Skeletal muscle cell (primary cell): ENCODE data around the gene ATP6V0D1.

Experiments used
- DNase-seq: peaks from one replicate; pipeline ENCODE4 v3.0.0-alpha.2; 2010; ENCODE audit warnings: low read depth
- H3K4me3 ChIP-seq: 2 replicates; pipeline ENCODE4 v1.5.1; 2011; ENCODE audit warnings: low read depth, mild to moderate bottlenecking, control low read depth, low read length, moderate library complexity

ATP6V0D1 gene

DNA sequence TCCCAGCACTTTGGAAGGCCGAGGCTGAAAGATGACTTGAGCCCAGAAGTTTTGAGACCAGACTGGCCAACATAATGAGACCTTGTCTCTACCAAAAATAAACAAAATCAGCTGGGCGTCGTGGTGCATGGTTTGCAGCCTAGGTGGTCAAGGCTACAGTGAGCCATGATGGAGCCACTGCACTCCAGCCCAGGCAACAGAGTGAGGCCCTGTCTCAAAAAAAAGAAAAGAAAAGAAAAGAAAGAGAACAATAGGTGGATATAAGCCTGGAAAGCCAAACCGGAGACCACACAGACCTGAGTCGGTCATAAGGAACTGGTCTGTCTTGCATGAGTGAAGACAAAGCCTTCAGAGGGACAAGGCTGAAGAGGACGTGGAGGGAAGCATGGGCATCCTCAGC lies 14.4 kb downstream of the ATP6V0D1 start:
- DNase-seq = no peak
- H3K4me3 ChIP-seq = no peak overlapping the region

DNA sequence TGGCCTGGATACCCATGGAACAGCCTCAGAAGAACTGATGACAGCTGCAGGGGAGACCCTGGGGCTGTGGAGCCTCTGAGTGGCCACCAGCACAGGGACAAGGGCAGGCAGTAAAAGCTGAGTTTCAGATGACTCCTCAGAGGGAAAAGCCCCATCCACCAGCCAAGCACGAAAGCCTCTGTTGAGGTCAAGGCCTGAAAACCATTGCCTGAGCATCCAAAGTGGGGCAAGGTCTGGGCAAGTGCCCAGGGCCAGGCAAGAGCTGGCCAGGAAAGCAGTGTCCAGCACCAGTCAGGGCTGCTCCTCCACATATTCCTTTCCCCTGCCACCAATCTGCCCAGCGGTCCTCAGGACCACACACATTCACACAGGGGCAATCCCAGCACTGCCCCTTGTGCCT lies 16.4 kb downstream of the ATP6V0D1 start:
- no peak for DNase-seq
- H3K4me3 ChIP-seq = no peak overlapping the region

DNA sequence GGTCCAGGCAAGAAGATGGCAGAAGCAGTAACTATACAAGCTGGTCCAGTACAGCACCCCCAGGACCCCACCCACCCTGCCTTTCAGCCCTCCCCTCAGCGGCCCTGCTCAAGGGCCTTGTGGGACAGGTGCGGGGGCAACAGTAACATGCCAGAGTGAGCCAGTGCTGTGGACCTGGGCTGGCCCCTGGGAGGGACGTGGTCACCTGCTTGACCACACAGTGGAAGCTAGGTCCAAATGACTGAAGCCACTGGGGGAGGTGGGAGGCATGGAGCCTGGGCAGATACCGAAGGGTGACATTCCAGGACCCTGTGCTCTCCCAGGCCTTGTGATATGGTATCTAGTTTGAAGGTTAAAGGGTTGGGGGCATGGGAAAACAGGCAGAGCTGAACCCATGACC lies 17.3 kb downstream of the ATP6V0D1 start:
- DNase-seq = no peak
- H3K4me3 ChIP-seq = no peak overlapping the region

DNA sequence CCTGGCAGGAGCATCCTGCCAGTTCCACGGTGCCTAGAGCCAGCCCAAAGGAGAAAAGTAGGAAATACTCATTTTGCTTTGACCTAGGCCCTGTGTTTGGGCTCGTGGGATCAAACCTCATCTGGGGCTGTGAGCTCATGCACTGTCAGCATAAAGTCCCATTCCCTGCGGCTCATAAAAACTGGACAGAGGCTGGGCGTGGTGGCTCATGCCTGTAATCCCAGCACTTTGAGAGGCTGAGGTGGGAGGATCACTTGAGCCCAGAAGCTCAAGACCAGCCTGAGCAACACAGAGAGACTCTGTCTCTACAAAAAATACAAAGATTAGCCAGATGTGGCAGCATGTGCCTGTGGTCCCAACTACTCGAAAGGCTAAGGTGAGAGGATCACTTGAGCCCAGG lies 17.9 kb downstream of the ATP6V0D1 start:
- no peak for DNase-seq
- no peak overlapping the region for H3K4me3 ChIP-seq

DNA sequence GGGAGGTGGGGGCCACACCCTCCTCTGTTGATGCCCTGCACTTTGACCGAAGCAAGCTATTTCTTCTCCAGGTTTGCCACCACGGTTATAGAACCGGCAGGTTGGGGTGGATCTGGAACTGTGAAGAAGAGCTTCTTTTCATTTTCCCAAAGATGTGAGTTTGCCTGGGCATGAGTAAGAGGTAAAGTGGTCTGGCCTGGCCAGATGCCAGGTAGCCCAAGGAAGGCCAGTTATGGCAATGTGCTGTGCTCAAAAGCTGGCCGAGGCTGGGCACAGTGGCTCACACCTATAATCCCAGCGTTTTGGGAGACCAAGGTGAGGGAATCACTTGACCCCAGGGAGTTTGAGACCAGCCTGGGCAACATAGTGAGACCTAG lies 18.7 kb downstream of the ATP6V0D1 start:
- H3K4me3 ChIP-seq = no peak overlapping the region
- DNase-seq = no peak

DNA sequence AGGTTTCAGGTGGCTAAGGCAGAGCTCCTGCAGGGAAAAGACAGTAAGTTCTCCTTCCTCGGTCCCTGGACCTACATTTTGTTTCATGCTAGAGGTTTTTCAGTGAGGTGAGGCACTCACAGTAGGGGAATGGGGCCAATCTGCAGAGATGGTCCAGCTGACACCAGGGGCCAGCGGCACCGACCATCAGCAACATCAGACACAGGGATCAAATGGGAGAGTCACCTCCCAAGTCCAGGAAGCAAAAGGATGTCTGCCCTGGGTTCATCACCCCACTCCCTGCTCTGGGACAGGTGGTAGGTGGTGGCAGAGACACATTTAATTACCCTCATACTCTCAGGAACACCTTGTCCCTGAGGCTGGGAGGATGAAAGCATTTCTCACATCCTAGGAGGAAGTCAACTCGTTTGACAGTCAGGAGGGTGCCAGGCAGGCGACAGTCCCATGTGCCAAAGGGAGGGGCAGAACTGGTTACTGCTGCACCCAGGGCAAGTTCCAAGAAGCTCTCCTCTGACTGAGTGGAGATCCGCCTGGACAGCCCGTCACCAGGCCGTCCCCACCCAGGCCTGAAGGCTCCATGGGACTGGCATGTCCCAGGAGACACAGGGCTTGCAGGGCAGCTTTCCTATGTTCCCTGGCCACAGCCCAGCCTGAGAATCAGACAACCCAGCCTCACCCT lies 19.2 kb downstream of the ATP6V0D1 start:
- DNase-seq = no peak
- no peak overlapping the region for H3K4me3 ChIP-seq

DNA sequence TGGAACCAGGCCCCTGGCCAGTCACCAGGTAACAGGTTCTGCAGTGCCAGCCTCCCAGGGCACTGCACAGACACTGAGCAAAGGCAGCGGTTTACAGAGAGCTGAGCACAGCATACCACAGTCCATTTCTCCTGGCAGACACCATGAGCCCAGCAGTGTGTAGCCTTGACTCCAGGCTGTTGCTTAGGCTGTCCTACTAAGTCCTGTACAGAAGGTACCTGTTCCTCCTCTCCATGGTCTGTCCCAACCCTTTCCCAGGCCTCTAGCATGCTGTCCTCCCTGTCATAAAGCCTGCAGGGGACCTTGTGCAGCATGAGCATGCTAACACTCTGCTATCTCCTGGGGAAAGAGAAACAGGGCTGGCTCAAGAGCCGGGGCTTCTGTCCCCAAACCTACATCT lies 20.0 kb downstream of the ATP6V0D1 start:
- H3K4me3 ChIP-seq = no peak overlapping the region
- DNase-seq = no peak

DNA sequence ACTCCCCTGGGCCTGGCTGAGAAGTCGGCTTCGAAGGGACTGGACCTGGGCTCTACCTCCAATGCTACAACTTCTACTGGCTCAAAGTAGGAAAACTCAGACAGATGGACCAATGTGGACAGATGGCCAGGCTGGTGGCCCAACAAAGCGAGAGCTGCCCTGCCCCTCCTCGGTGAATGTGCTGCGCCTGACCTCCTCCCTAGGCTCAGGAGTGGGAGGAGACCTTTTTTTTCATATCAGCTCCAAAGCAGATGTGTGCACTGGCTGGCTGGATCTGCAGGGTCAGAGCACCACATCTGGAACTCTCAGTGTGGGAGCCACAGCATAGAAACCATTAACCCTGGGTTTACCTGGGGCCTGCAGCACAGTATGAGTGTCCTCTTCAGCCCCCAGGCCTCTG lies 20.8 kb downstream of the ATP6V0D1 start:
- H3K4me3 ChIP-seq = no peak overlapping the region
- no peak for DNase-seq

DNA sequence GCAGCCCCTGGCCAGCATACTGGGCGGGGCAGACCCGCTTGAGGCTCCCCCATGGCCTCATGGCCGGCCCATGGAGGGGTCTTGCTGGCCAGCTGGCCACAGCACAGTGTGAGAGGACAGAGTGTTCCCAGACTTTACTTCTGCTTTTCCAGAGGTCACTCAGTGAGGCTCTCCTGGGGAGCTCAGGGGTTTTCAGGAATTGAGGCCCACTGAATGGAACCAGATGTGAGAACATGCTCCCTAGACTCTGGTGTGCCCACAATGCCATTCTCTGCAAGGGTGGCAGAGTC lies 21.2 kb downstream of the ATP6V0D1 start:
- H3K4me3 ChIP-seq = no peak overlapping the region
- DNase-seq = no peak

DNA sequence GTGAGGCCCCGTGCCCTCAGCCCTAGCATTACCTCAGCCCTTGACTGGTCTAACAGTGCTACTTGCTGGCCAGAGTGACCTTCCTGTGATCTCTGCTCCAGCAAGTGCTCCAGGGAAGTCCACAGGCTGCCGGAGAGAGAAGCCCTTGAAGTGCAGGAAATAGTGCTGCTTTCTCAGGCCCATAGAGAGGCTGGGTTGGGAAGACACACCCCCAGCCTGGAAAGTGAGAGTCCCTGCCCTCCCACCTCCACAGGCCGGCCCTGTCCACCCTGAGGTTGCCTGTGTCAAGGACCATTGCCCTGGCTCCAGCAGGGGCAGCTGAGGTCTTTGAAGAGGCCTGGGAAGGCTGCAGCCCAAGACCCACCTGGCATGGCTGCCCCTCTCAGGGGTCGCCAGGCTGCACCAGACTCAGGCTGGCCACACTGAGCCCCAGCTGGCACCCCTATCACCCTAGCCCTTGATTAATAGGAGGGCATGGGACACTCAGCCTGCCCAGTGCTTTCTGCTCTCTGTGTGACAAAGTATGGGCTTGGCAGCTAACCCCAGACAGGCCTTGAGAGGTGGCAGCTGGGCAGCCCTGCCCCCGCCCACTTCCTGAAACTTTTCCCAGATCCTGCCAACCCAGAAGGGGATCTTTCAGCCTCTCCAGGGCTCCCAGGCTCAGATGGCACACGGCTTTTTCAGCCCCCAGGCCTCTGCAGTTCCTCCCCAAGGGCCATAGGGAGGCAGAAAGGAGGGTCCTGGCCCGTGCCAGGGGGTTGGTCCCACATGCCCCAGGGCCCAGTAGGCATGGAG lies 21.7 kb downstream of the ATP6V0D1 start:
- no peak overlapping the region for H3K4me3 ChIP-seq
- no peak for DNase-seq

DNA sequence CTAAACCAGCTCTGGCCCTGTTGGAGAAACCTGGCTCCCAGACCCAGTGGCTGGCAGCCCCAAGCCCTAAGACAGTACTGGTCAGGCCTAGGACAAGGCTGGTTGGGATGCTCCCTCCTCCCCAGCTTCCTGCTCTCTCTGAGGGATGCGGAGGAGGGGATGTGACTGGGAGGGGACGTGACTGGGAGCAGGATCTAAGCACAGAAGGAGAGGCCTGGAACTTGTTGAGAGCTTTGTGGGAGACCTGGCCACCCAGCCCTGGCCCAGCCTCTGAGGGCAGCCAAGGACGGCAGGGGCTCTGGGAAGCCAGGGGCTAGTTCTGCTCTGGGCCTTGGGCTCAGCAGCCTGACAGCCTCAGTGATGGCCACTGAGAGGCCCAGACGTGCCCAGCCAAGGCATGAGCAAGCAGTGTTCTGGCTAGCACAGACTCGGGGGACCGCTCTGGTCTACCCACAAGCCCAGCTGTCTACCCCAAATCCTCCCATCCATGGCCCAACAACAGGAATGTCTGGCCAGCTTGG lies 22.8 kb downstream of the ATP6V0D1 start:
- no peak for DNase-seq
- H3K4me3 ChIP-seq = no peak overlapping the region

DNA sequence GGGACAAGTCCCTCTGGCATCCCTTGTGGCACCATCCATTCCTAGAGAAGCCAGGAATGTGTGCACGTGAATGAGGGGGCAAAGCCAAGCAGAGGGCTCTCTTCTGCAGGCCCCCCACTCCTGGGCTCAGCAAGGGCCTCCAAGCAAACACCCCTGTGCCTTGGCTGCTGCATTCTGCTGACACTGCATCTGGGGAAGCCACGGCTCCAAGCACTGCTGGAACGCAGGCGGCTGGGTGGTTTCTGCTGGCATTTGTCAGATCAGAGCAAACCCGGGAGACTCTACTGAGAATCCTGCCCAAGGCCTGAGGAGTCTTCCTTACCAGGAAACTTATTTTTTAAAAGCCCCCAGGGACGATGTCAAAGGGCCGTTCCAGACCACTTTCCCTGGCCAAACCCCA lies 23.3 kb downstream of the ATP6V0D1 start:
- no peak for DNase-seq
- H3K4me3 ChIP-seq = no peak overlapping the region

DNA sequence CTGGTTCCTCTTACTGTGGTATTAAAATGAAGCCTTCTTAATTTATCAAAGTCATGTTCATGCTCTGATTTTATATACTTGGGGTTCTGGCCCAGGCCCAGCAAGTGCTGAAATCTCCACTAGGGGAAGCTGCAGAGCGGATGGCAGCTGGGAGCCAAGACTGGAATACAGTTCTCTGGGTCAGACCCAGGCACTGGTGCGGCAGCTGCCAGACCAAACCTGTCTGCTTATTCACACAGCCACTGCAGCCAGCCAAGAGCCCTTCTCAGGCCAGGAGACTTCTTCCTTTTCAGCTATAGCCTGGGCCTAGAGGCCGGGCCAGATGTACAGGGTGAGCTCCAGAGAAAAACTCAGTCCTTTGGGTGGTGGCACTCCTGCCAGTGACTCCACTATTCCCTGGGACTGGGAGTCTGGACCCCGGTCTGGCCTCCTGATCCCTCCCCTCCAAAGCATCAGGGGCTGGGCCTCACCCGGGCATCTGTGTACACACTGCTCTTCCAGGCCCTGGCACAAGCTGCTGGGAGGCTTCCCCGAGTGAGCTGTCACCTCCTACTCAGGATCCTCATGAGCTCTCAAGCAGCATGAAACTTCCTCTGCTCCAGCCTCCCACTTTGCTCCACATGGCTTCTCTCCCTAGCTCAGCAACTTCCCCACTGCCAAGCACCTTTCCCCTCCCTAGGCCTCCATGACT lies 24.4 kb downstream of the ATP6V0D1 start:
- H3K4me3 ChIP-seq = no peak overlapping the region
- no peak for DNase-seq

DNA sequence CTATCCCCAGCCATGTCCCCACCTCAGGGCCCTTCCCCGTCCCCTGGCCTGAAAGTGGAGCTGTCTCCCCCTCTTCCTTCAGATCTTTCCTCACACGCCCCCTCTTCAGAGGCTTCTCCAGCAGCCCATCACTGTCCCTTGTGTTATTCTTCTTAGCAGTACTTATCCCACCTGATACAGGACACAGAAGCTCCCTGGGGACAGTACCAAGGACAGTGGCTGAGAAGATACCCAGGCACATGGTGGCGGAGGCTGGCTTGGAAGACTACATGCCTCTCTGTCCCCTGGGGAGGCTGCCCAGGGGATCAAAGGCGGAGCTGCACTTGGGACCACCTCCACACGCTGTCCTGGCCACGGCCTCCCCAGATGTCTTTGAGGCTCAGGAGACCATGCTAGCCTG lies 26.1 kb downstream of the ATP6V0D1 start:
- H3K4me3 ChIP-seq = no peak overlapping the region
- DNase-seq = no peak

DNA sequence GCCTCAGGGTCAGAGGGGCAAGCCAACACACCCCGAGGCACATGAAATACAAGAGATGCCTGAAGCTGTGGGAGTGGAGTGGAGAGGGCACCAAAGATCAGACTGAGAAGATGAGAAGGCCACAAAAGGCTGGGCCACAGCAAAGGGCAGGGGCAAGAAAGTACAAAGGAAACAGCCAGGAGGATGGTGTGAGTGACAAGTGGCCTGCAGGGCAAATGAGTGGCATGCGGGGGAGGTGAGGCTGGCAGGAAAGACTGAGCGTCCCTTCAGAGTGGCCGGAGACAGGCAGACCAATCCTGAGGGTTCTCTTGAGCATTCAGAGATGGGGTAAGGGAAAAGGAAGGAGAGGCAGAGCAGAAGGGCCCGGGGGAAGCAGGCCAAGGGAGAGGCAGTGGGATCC lies 26.9 kb downstream of the ATP6V0D1 start:
- DNase-seq = no peak
- no peak overlapping the region for H3K4me3 ChIP-seq

DNA sequence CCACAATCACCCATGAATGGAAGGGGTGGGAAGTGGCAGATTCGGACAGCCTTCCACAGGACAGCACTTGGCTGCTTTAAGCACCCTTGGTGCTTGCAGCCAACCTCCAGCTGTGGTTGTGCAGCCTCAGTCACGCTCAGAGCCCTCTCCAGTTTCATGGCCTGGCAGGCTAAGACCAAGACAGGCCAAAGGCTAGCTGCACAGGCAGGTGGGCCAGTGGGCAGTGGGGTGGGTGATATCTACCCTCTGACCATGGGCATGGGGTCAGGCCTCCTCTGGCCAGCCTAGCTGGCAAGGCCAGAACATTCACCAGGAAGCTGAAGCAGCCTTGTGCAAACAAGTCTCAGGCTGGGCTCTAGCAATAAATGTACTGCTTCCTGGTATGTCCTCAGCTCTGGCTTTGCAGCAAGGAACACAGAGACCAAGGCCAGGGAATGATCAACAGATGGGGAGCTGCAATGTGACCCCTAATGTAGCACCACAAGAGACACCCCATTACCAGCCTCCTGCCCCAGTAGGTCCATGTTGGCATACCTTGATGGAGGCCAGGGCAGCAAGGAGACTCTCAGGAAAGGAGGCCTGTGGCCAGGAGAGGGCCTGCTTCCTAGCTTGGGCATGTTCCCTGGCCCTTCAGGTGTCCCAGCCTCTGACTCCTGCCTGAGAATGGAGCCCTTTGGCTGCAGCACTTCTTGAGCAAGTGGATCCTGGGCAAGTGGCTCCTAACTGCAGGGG lies 29.1 kb downstream of the ATP6V0D1 start:
- no peak overlapping the region for H3K4me3 ChIP-seq
- DNase-seq = no peak

DNA sequence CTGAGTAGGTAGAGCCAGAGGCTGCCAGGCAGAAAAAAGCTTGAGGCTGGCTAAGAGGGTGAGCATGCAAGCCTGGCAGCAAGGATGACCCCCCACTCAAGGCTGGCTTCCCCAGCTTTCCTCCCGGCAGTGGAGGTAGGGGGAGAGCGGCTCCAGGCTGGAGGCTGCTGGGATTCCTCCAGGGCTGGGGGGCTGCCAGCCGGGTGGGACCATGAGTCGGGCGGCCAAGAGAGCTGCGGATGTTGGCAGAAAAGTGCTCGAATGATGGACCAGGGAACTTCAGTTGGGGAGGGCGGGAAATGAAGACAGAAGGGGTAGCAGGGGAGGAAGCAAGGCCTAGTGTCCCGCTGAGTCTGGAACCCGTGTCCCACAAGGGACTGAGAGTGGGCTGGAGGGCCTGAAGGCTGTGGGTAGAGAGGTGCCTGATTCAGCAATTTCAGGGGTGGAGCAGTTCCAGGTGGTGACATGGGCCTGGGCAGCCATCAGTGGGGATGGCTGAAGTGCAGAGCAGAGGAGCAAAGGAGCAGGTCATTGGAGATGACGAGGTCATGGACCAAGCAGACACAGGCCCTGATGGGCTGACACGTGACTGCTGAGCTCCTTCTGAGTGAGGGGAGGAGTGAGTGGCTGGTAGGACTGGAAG lies 29.8 kb downstream of the ATP6V0D1 start:
- no peak overlapping the region for H3K4me3 ChIP-seq
- no peak for DNase-seq

DNA sequence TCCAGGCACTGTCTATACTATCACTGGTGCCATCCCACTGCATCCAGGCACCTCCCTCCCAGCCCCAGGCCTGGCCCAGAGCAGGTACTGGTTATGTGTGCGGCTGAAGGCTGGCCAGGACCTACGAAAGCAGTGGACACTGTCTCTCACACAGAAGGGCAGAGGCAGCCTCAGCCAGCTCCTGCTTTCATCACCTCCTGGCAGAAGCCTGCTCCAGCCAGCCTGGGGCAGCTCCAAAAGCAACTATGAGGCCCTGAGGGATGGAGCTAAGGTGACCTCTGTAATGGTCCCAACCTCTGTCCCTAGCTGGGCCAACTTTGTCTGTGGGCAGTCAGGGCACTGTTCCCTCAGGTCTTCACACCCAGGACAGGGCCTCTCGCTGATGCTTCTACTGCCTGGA lies 31.2 kb downstream of the ATP6V0D1 start:
- no peak for DNase-seq
- no peak overlapping the region for H3K4me3 ChIP-seq

DNA sequence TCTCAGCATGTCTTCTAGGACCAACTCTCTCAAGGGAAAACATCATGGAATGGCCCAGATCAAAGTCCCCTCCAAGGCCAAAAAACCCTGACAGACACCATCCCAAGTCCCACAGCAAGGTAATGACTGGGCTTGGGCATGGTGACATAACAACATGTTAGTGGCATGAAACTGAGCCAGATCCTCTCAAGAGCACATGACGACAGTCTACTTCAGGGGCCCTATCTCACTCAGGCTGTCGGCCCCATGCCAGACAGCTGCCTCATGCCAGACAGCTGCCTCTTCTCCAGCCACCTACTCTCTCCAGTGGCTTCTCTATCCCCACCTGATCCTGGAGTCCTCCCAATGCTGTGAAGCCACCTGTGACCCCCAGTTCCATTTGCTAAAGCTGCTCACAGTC lies 31.6 kb downstream of the ATP6V0D1 start:
- no peak overlapping the region for H3K4me3 ChIP-seq
- no peak for DNase-seq

DNA sequence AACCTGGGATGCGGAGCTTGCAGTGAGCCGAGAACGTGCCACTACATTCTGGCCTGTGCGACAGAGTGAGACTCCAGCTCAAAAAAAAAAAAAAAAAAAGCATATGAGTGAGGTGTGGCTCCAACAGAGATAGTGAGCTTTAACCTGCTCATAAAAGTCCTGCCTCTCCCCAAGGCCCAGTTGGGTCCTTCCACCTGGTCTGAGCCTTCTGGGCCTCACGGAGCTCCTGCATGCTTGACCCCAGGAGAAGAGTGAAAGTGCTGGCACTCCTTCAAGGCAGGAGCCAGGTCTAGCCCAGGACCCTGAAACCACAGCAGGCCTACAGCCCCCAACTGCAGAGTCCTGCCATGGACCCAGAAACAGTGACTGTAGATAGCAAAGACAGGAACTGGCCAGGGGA lies 32.4 kb downstream of the ATP6V0D1 start:
- H3K4me3 ChIP-seq = no peak overlapping the region
- DNase-seq = no peak
